WTC11 (cell line): ENCODE results near the gene SMARCC2. TPM values are rescaled to one million over a fixed set of nuclear protein-coding genes. Genes with fewer than 3 reads are reported as not detected.

ENCODE experiments used
- ATAC-seq: fragments of 200-7000 bp; cut with Tn5 transposase; 2 replicates; pipeline ENCODE4 v1.10.0; 2021; ENCODE audit warnings: mild to moderate bottlenecking, moderate library complexity
- CTCF ChIA-PET: fragments of 300-600 bp; sonication (Branson Sonifier 250); formaldehyde crosslinking; loops from one replicate; lab custom pipeline; 2021; ENCODE audit warnings: antibody characterized with exemption; lab: Charles Lee
- POLR2A ChIA-PET: fragments of 350-600 bp; sonication (Branson Sonifier 250); formaldehyde crosslinking; loops from one replicate; lab custom pipeline; 2021; ENCODE audit warnings: antibody characterized with exemption; lab: Charles Lee
- DNase-seq: peaks from one replicate; pipeline ENCODE4 v3.0.0; 2021; ENCODE audit warnings: low spot score
- H3K27ac Mint-ChIP-seq: 2 replicates; pipeline ENCODE4 v1.8.0; 2021; ENCODE audit warnings: mixed read lengths
- H3K27me3 Mint-ChIP-seq: 2 replicates; pipeline ENCODE4 v1.8.0; 2021; ENCODE audit warnings: low read depth, mild to moderate bottlenecking, moderate library complexity, mixed read lengths
- H3K36me3 Mint-ChIP-seq: 2 replicates; pipeline ENCODE4 v1.8.0; 2021; ENCODE audit warnings: mixed read lengths
- H3K4me1 Mint-ChIP-seq: 2 replicates; pipeline ENCODE4 v1.8.0; 2022; ENCODE audit warnings: mixed read lengths
- H3K4me3 Mint-ChIP-seq: 2 replicates; pipeline ENCODE4 v1.8.0; 2021; ENCODE audit warnings: mild to moderate bottlenecking, moderate library complexity, mixed read lengths
- H3K9me3 Mint-ChIP-seq: 2 replicates; pipeline ENCODE4 v1.8.0; 2021; ENCODE audit warnings: mixed read lengths
- E2F4 ChIP-seq: sonication (generic); formaldehyde crosslinking; IDR thresholded peaks from 2 replicates; pipeline ENCODE4 v1.8.1; 2022; ENCODE audit warnings: low read depth, mild to moderate bottlenecking, moderate library complexity, missing genetic modification reagents, borderline replicate concordance
- ELF4 ChIP-seq: sonication (generic); formaldehyde crosslinking; IDR thresholded peaks from 2 replicates; pipeline ENCODE4 v1.8.1; 2022; ENCODE audit warnings: low read depth, mild to moderate bottlenecking, moderate library complexity, missing genetic modification reagents
- EMX1 ChIP-seq: fragments of 250-450 bp; sonication (Bioruptor Pico); IDR thresholded peaks from 2 replicates; pipeline ENCODE4 v1.8.0; 2021; ENCODE audit warnings: mild to moderate bottlenecking
- ERG ChIP-seq: fragments of 250-450 bp; sonication (Bioruptor Pico); IDR thresholded peaks from 2 replicates; pipeline ENCODE4 v1.8.0; 2021; ENCODE audit warnings: mild to moderate bottlenecking
- FOXK1 ChIP-seq: sonication (generic); formaldehyde crosslinking; IDR thresholded peaks from 2 replicates; pipeline ENCODE4 v1.8.0; 2022; ENCODE audit warnings: mild to moderate bottlenecking, moderate library complexity, missing genetic modification reagents
- HMGA2 ChIP-seq: fragments of 250-450 bp; sonication (Bioruptor Pico); IDR thresholded peaks from 2 replicates; pipeline ENCODE4 v1.4.0; 2021; ENCODE audit warnings: mild to moderate bottlenecking, moderate library complexity
- HMGXB4 ChIP-seq: sonication (generic); formaldehyde crosslinking; IDR thresholded peaks from 2 replicates; pipeline ENCODE4 v1.8.1; 2023; ENCODE audit warnings: mild to moderate bottlenecking, moderate library complexity, missing genetic modification reagents
- IRF2 ChIP-seq: sonication (generic); formaldehyde crosslinking; IDR thresholded peaks from 2 replicates; pipeline ENCODE4 v1.8.0; 2022; ENCODE audit warnings: low read depth, missing genetic modification reagents, borderline replicate concordance
- JAZF1 ChIP-seq: fragments of 250-450 bp; sonication (Bioruptor Pico); IDR thresholded peaks from 2 replicates; pipeline ENCODE4 v1.9.0; 2021; ENCODE audit warnings: moderate library complexity, mild to moderate bottlenecking, inconsistent platforms
- KAT7 ChIP-seq: sonication (generic); formaldehyde crosslinking; IDR thresholded peaks from 2 replicates; pipeline ENCODE4 v1.8.1; 2023; ENCODE audit warnings: missing genetic modification reagents, mild to moderate bottlenecking, borderline replicate concordance
- NFATC4 ChIP-seq: fragments of 250-450 bp; sonication (Bioruptor Pico); IDR thresholded peaks from 2 replicates; pipeline ENCODE4 v1.9.0; 2021; ENCODE audit warnings: mild to moderate bottlenecking
- NFE2L1 ChIP-seq: sonication (generic); formaldehyde crosslinking; IDR thresholded peaks from 2 replicates; pipeline ENCODE4 v1.8.1; 2023; ENCODE audit warnings: missing genetic modification reagents
- PRRX2 ChIP-seq: fragments of 250-450 bp; sonication (Bioruptor Pico); IDR thresholded peaks from 2 replicates; pipeline ENCODE4 v1.8.0; 2021; ENCODE audit warnings: mild to moderate bottlenecking
- RORB ChIP-seq: fragments of 250-450 bp; sonication (Bioruptor Pico); IDR thresholded peaks from 2 replicates; pipeline ENCODE4 v1.9.0; 2021; ENCODE audit warnings: mild to moderate bottlenecking
- SMAD3 ChIP-seq: sonication (generic); formaldehyde crosslinking; IDR thresholded peaks from 2 replicates; pipeline ENCODE4 v1.8.0; 2022; ENCODE audit warnings: missing genetic modification reagents, mild to moderate bottlenecking, borderline replicate concordance
- SMAD4 ChIP-seq: sonication (generic); formaldehyde crosslinking; IDR thresholded peaks from 2 replicates; pipeline ENCODE4 v1.8.0; 2022; ENCODE audit warnings: mild to moderate bottlenecking, missing genetic modification reagents
- ZBTB21 ChIP-seq: sonication (generic); formaldehyde crosslinking; IDR thresholded peaks from 2 replicates; pipeline ENCODE4 v1.8.1; 2023; ENCODE audit warnings: mild to moderate bottlenecking, missing genetic modification reagents, borderline replicate concordance
- ZNF219 ChIP-seq: sonication (generic); formaldehyde crosslinking; IDR thresholded peaks from 2 replicates; pipeline ENCODE4 v1.8.0; 2023; ENCODE audit warnings: missing genetic modification reagents, mild to moderate bottlenecking, borderline replicate concordance
- ZNF423 ChIP-seq: fragments of 250-450 bp; sonication (Bioruptor Pico); IDR thresholded peaks from 2 replicates; pipeline ENCODE4 v2.1.2; 2022; ENCODE audit warnings: mild to moderate bottlenecking, moderate library complexity
- ZNF532 ChIP-seq: fragments of 250-450 bp; sonication (Bioruptor Pico); IDR thresholded peaks from 2 replicates; pipeline ENCODE4 v1.9.0; 2021; ENCODE audit warnings: mild to moderate bottlenecking, borderline replicate concordance
- total RNA-seq: library from RNA; stranded (reverse); gene quantifications from 3 replicates; pipeline ENCODE4 v1.2.3, GENCODE V29; 2021

SMARCC2 gene
- total RNA-seq, 1 experiment from 2014 or later, result 76.8 TPM

- no peak for TF ChIP-seq ZNF532
- no peak for TF ChIP-seq ZNF423 (CRISPR knock-in tag)
- TF ChIP-seq ZNF219 (CRISPR knock-in tag), result no peak
- no peak for TF ChIP-seq JAZF1 (CRISPR knock-in tag)
- no peak for TF ChIP-seq FOXK1 (CRISPR knock-in tag)
- TF ChIP-seq NFE2L1 (CRISPR knock-in tag), result no peak
- TF ChIP-seq KAT7, result no peak
Measured at GRCh38 chr12:56204275-56204674, 15.0 kb upstream of the SMARCC2 start (continued).

GRCh38 chr12:56202838-56203237 lies 13.6 kb upstream of the SMARCC2 start:
- Mint-ChIP-seq H3K27me3 (no peaks in the 10 kb centered on the region), H3K4me3 (no peak overlapping the region), H3K27ac (no peak overlapping the region), H3K4me1 (peaks cover 12% of the 10 kb centered on the region), H3K9me3 (no peaks in the 10 kb centered on the region), H3K36me3 (peaks cover 30% of the 10 kb centered on the region)
- ChIA-PET POLR2A (interaction anchor here (2.3 kb wide), 1 partner anchor 19 kb away, joined by 7 read pairs; the partner anchor contains the start of gene RNF41), CTCF (interaction anchor here (0.7 to 1.5 kb wide), 3 partner anchors 19 to 162 kb away, joined by 5 to 11 read pairs (median 6); partner anchors contain the start of genes ANKRD52 and RNF41)
- no peak for DNase-seq
- no peak for ATAC-seq
- no peak for TF ChIP-seq EMX1 (CRISPR knock-in tag)
- TF ChIP-seq ZNF219 (CRISPR knock-in tag), result no peak
- TF ChIP-seq HMGA2 (CRISPR knock-in tag), result no peak
- no peak for TF ChIP-seq SMAD3 (CRISPR knock-in tag)
- TF ChIP-seq ELF4 (CRISPR knock-in tag), result no peak
- TF ChIP-seq ZBTB21, result no peak
- no peak for TF ChIP-seq PRRX2 (CRISPR knock-in tag)
- TF ChIP-seq HMGXB4, result no peak
- TF ChIP-seq RORB (CRISPR knock-in tag), result no peak
- TF ChIP-seq NFATC4 (CRISPR knock-in tag), result no peak
- TF ChIP-seq E2F4 (CRISPR knock-in tag), result no peak
- no peak for TF ChIP-seq IRF2 (CRISPR knock-in tag)

GRCh38 chr12:56202366-56202765 lies 13.1 kb upstream of the SMARCC2 start:
- CTCF ChIA-PET, result interaction anchor here (0.9 to 1.5 kb wide), 5 partner anchors 13 to 83 kb away, joined by 4 to 11 read pairs (median 6); partner anchors contain the start of genes ANKRD52, COQ10A, RNF41 and SMARCC2
- ATAC-seq, result no peak

More at GRCh38 chr12:56202366-56202765, 13.1 kb upstream of the SMARCC2 start:
- POLR2A ChIA-PET, result interaction anchor here (0.6 to 2.3 kb wide), 2 partner anchors 20 to 491 kb away, joined by 3 to 7 read pairs; partner anchors contain the start of gene RNF41
- Mint-ChIP-seq H3K27ac (no peak overlapping the region), H3K36me3 (peaks cover 25% of the 10 kb centered on the region), H3K4me1 (peaks cover 15% of the 10 kb centered on the region), H3K9me3 (no peaks in the 10 kb centered on the region), H3K27me3 (no peaks in the 10 kb centered on the region), H3K4me3 (no peak overlapping the region)
- no peak for TF ChIP-seq ERG (CRISPR knock-in tag)
- TF ChIP-seq SMAD4, result no peak
- DNase-seq, result no peak
